HUES48 (cell line): ENCODE results near the gene EPB41L5.
"Not testable (repeated sequence)": the region's sequence is repeated elsewhere in the genome, so short reads cannot be mapped to it uniquely, and the experiment has no call there.

Experiments used
- H3K27ac ChIP-seq: one replicate; pipeline ENCODE4 v1.7.0; 2013; ENCODE audit warnings: low read depth, low read length, inconsistent platforms
- H3K27me3 ChIP-seq: 2 replicates; pipeline ENCODE4 v1.6.1; 2013; ENCODE audit warnings: mild to moderate bottlenecking, low read length; ENCODE audit not compliant: control insufficient read depth, insufficient read depth
- H3K36me3 ChIP-seq: 2 replicates; pipeline ENCODE4 v1.6.1; 2013; ENCODE audit warnings: low read length; ENCODE audit not compliant: control insufficient read depth, insufficient read depth
- H3K4me1 ChIP-seq: 2 replicates; pipeline ENCODE4 v1.6.1; 2013; ENCODE audit warnings: mild to moderate bottlenecking, low read length; ENCODE audit not compliant: control insufficient read depth, insufficient read depth
- H3K4me3 ChIP-seq: 2 replicates; pipeline ENCODE4 v1.5.1; 2013; ENCODE audit warnings: mild to moderate bottlenecking, low read depth, low read length
- H3K9ac ChIP-seq: 2 replicates; pipeline ENCODE4 v1.6.1; 2013; ENCODE audit warnings: mild to moderate bottlenecking, low read depth, low read length, moderate library complexity
- H3K9me3 ChIP-seq: 2 replicates; pipeline ENCODE4 v1.6.1; 2013; ENCODE audit warnings: low read length; ENCODE audit not compliant: control insufficient read depth, insufficient read depth

Gene EPB41L5

DNA sequence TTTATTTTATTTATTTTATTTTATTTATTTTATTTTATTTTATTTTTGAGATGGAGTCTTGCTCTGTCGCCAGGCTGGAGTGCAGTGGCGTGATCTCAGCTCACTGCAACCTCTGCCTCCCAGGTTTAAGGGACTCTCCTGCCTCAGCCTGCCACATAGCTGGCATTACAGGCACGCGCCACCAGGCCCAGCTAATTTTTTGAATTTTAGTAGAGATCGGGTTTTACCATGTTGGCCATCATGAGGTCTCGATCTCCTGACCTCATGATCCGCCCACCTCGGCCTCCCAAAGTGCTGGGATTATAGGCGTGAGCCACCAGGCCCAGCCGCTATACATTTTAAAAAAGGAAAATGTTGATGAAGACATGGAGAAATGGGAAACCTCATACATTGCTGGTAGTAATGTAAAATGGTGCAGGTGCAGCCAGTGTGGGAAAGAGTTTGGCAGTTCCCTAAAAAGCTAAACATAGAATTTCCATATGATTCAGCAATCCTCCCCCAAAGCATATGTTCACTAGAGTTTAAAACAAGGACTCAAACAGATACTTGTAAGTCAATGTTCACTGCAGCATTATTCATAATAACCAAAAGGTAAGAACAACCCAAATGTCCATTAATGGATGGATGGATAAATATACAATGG, 187.1 kb downstream of the EPB41L5 start:
- not testable (repeated sequence) for H3K4me3 ChIP-seq, H3K36me3 ChIP-seq, H3K27me3 ChIP-seq, H3K27ac ChIP-seq, H3K9ac ChIP-seq, H3K9me3 ChIP-seq, H3K4me1 ChIP-seq

- no peaks in the 10 kb centered on the region for H3K27me3 ChIP-seq
- H3K4me1 ChIP-seq: no peaks in the 10 kb centered on the region
- H3K9me3 ChIP-seq: peaks cover 1% of the 10 kb centered on the region
- no peak overlapping the region for H3K9ac ChIP-seq
- H3K27ac ChIP-seq: no peak overlapping the region
- H3K4me3 ChIP-seq: no peak overlapping the region
- no peaks in the 10 kb centered on the region for H3K36me3 ChIP-seq
Observed at GRCh38 chr2:120203251-120204021, 190.6 kb downstream of the EPB41L5 start.

GRCh38 chr2:120204022-120204405, 191.1 kb downstream of the EPB41L5 start:
- Histone ChIP-seq H3K9ac (no peak overlapping the region), H3K9me3 (no peaks in the 10 kb centered on the region), H3K4me1 (no peaks in the 10 kb centered on the region), H3K27me3 (no peaks in the 10 kb centered on the region), H3K4me3 (no peak overlapping the region), H3K27ac (no peak overlapping the region), H3K36me3 (no peaks in the 10 kb centered on the region)

DNA sequence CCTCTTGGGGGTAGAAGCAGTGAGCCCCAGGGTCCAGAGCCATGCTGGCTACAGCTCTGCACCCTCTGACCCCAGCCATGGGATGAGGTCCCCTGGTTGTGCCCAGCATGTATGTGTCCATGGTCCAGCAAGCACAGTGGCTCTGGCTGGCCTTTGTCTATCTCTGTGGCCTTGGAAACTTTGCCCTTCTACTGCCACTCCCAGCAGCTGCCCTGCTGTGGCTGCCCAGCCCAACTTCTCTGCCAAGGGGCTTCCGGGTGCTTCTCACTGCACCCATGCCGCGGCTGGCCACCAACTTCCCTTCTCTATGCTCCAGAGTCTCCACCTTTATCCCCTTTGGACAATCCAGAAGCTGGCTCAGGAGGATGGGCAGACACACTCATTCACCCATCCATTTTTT, 191.5 kb downstream of the EPB41L5 start:
- Histone ChIP-seq H3K9ac (no peak overlapping the region), H3K27me3 (no peaks in the 10 kb centered on the region), H3K36me3 (no peaks in the 10 kb centered on the region)

DNA sequence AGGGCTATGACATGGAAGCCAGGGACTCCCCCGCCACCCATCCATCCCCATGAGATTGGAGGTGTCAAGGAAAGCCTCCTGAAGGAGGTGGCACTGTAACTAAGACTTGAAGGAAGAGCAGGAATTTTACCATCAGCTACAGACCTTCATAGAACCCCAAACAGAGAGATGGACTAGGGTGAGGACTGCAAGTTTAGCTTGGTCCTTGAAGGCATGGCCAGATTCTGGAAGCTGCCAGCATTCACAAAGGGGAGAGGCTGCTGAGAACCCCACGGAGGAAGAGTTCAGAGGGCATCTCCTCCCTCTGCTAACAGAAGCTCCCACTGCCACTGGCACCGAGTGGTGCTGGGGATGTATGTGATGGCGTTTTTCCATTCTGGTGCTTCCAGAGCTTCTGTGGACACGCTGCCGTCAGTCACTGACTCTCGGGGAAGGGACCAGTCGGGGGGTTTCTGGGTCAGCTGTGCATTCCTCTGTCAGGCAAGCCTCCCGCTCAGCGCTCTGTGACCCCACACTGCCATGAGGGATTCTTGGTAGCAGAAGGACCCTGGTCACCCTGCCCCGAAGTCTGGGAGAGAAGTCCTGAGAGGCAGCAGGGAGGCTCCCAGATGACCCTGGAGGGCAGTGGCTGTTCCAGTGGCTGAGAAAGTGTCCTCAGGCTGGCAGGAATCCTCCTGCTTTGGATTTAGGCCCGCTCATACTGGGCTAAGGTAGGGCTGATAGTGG, 192.2 kb downstream of the EPB41L5 start:
- Histone ChIP-seq H3K36me3 (no peaks in the 10 kb centered on the region), H3K27ac (no peak overlapping the region), H3K4me3 (no peak overlapping the region), H3K4me1 (no peaks in the 10 kb centered on the region), H3K9me3 (no peaks in the 10 kb centered on the region), H3K9ac (no peak overlapping the region), H3K27me3 (no peaks in the 10 kb centered on the region)

More for the DNA sequence above, 191.5 kb downstream of the EPB41L5 start:
- H3K27ac ChIP-seq: no peak overlapping the region
- H3K4me3 ChIP-seq: no peak overlapping the region
- H3K4me1 ChIP-seq: no peaks in the 10 kb centered on the region
- no peaks in the 10 kb centered on the region for H3K9me3 ChIP-seq

GRCh38 chr2:120206022-120206581, 193.2 kb downstream of the EPB41L5 start:
- Histone ChIP-seq H3K9me3 (no peaks in the 10 kb centered on the region), H3K27me3 (no peaks in the 10 kb centered on the region), H3K4me1 (no peaks in the 10 kb centered on the region), H3K27ac (no peak overlapping the region), H3K4me3 (no peak overlapping the region), H3K36me3 (no peaks in the 10 kb centered on the region), H3K9ac (no peak overlapping the region)

DNA sequence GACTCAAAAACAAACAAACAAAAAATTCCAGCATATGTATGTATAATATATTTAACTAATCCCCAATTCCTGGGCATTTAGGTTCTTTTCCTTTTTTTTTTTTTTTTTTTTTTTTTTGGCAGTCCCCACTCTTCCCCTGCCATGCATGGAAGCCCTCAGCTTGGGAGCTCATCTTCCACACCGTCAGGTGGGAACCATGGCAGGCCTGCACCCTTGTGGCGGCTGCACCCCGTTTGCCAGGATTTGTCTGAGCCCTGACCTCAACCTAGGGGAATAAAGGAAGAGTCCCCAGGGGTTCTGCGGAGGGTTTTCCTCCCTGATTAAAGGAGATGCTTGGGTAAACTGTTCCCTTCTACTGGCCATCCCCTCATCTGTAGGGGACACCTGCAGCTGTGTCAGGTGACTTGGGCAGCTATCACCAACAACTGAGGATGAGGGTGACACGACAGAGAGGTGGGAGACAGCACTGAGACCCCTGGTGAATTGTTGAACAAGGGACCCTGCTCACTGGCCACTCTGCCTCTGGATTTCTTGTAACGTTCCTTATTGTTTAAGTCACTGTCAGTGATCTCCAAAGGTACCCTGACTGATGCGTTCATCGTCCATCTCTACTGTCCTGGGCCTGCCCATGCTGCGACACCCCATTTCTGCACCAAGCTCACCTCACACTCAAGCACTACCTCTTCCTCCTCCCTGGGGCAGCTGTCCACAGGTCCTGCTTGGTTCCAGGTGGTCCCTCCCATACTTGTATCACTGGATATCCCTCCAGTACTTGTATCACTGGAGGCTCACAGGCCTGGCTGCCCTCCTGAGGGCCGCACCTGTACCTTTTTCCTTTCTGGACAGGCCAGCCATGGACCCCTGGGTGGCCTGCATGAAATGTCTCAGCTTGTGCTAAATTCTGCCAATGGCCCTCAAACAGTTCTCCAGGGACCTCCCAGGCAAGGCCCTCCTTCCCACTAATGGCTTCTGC, 195.8 kb downstream of the EPB41L5 start:
- H3K27ac ChIP-seq: no peak overlapping the region
- no peaks in the 10 kb centered on the region for H3K27me3 ChIP-seq
- no peaks in the 10 kb centered on the region for H3K4me1 ChIP-seq
- H3K9me3 ChIP-seq: no peaks in the 10 kb centered on the region
- no peak overlapping the region for H3K9ac ChIP-seq
- no peaks in the 10 kb centered on the region for H3K36me3 ChIP-seq
- no peak overlapping the region for H3K4me3 ChIP-seq

GRCh38 chr2:120209427-120210269, 196.8 kb downstream of the EPB41L5 start:
- Histone ChIP-seq H3K4me1 (no peaks in the 10 kb centered on the region), H3K9ac (no peak overlapping the region), H3K27me3 (no peaks in the 10 kb centered on the region)

DNA sequence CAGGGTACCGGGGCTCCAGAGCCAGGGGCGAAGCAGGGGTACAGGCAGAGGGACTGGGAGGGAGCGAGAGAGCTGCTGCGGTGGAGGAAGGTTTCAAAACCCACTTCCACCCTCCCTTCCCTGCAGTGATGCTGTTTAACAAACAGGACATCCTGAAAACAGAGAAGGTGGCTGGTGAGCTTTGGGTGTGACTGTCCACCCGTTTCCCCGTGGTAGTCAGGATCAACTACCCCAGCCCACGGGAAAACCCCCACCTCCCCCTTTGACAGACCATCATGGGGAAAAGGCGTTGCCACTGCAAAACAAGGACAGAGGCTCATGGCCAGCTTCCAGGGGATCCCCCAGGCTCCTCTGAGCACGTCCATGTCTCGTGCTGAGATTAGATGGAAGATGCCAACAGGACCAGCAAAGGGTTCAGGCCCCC, 197.4 kb downstream of the EPB41L5 start:
- H3K9ac ChIP-seq: no peak overlapping the region
- no peaks in the 10 kb centered on the region for H3K36me3 ChIP-seq
- H3K9me3 ChIP-seq: no peaks in the 10 kb centered on the region
- H3K27ac ChIP-seq: no peak overlapping the region
- H3K4me1 ChIP-seq: no peaks in the 10 kb centered on the region
- no peaks in the 10 kb centered on the region for H3K27me3 ChIP-seq
- no peak overlapping the region for H3K4me3 ChIP-seq

More at GRCh38 chr2:120209427-120210269, 196.8 kb downstream of the EPB41L5 start:
- no peaks in the 10 kb centered on the region for H3K36me3 ChIP-seq
- no peak overlapping the region for H3K4me3 ChIP-seq
- no peaks in the 10 kb centered on the region for H3K9me3 ChIP-seq
- H3K27ac ChIP-seq: no peak overlapping the region
